HG03460 (cell line): ENCODE data around the gene GRID2.

Experiments
- ATAC-seq: cut with Tn5 transposase; IDR thresholded peaks from one replicate; pipeline ENCODE4 v1.9.1; 2021; ENCODE audit not compliant: unreplicated experiment

GRID2 gene

GRCh38 chr4:93772858-93773257, 1469.1 kb downstream of the GRID2 start:
- ATAC-seq = no peak

GRCh38 chr4:93775551-93775950, 1471.8 kb downstream of the GRID2 start:
- ATAC-seq = no peak

- ATAC-seq = no peak
These were observed 1472.8 kb downstream of the GRID2 start for GRCh38 chr4:93776386-93777080.

GRCh38 chr4:93777081-93777460, 1473.3 kb downstream of the GRID2 start:
- no peak for ATAC-seq

GRCh38 chr4:93779228-93779627, 1475.5 kb downstream of the GRID2 start:
- ATAC-seq = no peak

GRCh38 chr4:93780080-93780479, 1476.3 kb downstream of the GRID2 start:
- ATAC-seq = no peak

- ATAC-seq = no peak
These were observed 1477.4 kb downstream of the GRID2 start for GRCh38 chr4:93781198-93781597.

- ATAC-seq = no peak
These were observed 1482.4 kb downstream of the GRID2 start for GRCh38 chr4:93786149-93786548.

- no peak for ATAC-seq
These were observed 1484.9 kb downstream of the GRID2 start for GRCh38 chr4:93788712-93789111.

GRCh38 chr4:93791570-93792195, 1487.9 kb downstream of the GRID2 start:
- peak; percentile 84 for ATAC-seq

- ATAC-seq = no peak
These were observed 1498.3 kb downstream of the GRID2 start for GRCh38 chr4:93802045-93802444.

- no peak for ATAC-seq
These were observed 1506.0 kb downstream of the GRID2 start for GRCh38 chr4:93809773-93810172.

GRCh38 chr4:93810340-93810992, 1506.7 kb downstream of the GRID2 start:
- ATAC-seq = no peak

- no peak for ATAC-seq
These were observed 1509.3 kb downstream of the GRID2 start for GRCh38 chr4:93813092-93813491.

- no peak for ATAC-seq
These were observed 1510.4 kb downstream of the GRID2 start for GRCh38 chr4:93814141-93814540.

GRCh38 chr4:93814722-93815121, 1511.0 kb downstream of the GRID2 start:
- ATAC-seq = no peak
